Eye (tissue), 1 donor: ENCODE data around the gene SLC66A3.

Source experiments
- DNase-seq: peaks from one replicate; pipeline ENCODE4 v3.0.0-alpha.2; 2015

SLC66A3 gene

GRCh38 chr2:11220445-11220844, 65.2 kb downstream of the SLC66A3 start:
- no peak for DNase-seq

GRCh38 chr2:11222845-11223244, 67.6 kb downstream of the SLC66A3 start:
- no peak for DNase-seq

- DNase-seq, result no peak
Observed at GRCh38 chr2:11224887-11225286, 69.6 kb downstream of the SLC66A3 start.

- no peak for DNase-seq
Observed at GRCh38 chr2:11227595-11227994, 72.3 kb downstream of the SLC66A3 start.
